ENCODE results near the gene HJURP. TPM values are rescaled to one million over a fixed set of nuclear protein-coding genes. Genes with fewer than 3 reads are reported as not detected.

HJURP gene
- total and polyA plus RNA-seq, 2 donors (not counting 3 experiments of a cell fraction or from before 2014, with no cell fraction given) = 34.4 to 60.9 TPM

- no peak for DNase-seq (ENCODE audit: low read depth, low spot score)
- Histone ChIP-seq H3K79me2 (ENCODE audit: control insufficient read depth, insufficient read depth, low read length) (peaks cover 86% of the 10 kb centered on the region), H4K20me1 (replicated peaks; ENCODE audit: control insufficient read depth, extremely low read depth, insufficient read depth, low read length) (no peaks in the 10 kb centered on the region), H3K4me2 (ENCODE audit: insufficient read depth, low read length) (no peak overlapping the region), H3K9me3 (replicated peaks; ENCODE audit: control insufficient read depth, insufficient read depth, low read length) (no peaks in the 10 kb centered on the region), H3K9me1 (replicated peaks; ENCODE audit: control insufficient read depth, extremely low read depth, insufficient read depth, low read length) (no peaks in the 10 kb centered on the region), H2AFZ (ENCODE audit: low read depth, low read length) (no peak overlapping the region), H3K36me3 (ENCODE audit: control insufficient read depth in 2 of 2, extremely low read depth in 1 of 2, insufficient read depth in 2 of 2, low read length in 2 of 2) (peaks cover 4 to 46% of the 10 kb centered on the region in 2 experiments), H3K4me1 (ENCODE audit: control insufficient read depth, extremely low read depth, insufficient read depth, low read length) (peaks cover 2% of the 10 kb centered on the region), H3K9ac (replicated peaks; ENCODE audit: extremely low read depth, insufficient read depth, low read length) (no peak overlapping the region), H3K4me3 (replicated peaks in 1 of 3; ENCODE audit: insufficient read depth in 1 of 3, low read depth in 1 of 3, low read length in 3 of 3) (no peak overlapping the region), H3K27me3 (ENCODE audit: control insufficient read depth in 2 of 2, insufficient read depth in 2 of 2, low read length in 2 of 2) (no peaks in the 10 kb centered on the region), H3K27ac (ENCODE audit: insufficient read depth, low read depth, low read length) (no peak overlapping the region)
- BruUV-seq (replicated peaks) = no TSS peak
- FAIRE-seq = no peak
- CTCF ChIA-PET = no interaction called here
- dilution Hi-C loops (cut with MboI; ENCODE audit: extremely low pct_ligation_motif_present, low sequenced_read_pairs) = no loop called here
- POLR2A ChIA-PET = no interaction called here
- intact Hi-C loops (cut with micrococcal nuclease) = no loop called here
- TF ChIP-seq POLR2A (IDR thresholded peaks at IDR 0.05; ENCODE audit: low read depth, low read length) = no peak
- TF ChIP-seq FOS (IDR thresholded peaks at IDR 0.05; ENCODE audit: borderline replicate concordance, insufficient read depth, low read length) = no peak
- TF ChIP-seq POLR2AphosphoS5 (IDR thresholded peaks at IDR 0.05; ENCODE audit: insufficient read depth, low read depth, low read length) = no peak
- no peak for TF ChIP-seq EZH2 (IDR thresholded peaks at IDR 0.05; ENCODE audit: borderline replicate concordance, low read depth, low read length, severe bottlenecking)
- TF ChIP-seq, protein P1, sequence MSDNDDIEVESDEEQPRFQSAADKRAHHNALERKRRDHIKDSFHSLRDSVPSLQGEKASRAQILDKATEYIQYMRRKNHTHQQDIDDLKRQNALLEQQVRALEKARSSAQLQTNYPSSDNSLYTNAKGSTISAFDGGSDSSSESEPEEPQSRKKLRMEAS (IDR thresholded peaks at IDR 0.05; ENCODE audit: insufficient read depth, insufficient read length) = no peak
- TF ChIP-seq, protein P2, sequence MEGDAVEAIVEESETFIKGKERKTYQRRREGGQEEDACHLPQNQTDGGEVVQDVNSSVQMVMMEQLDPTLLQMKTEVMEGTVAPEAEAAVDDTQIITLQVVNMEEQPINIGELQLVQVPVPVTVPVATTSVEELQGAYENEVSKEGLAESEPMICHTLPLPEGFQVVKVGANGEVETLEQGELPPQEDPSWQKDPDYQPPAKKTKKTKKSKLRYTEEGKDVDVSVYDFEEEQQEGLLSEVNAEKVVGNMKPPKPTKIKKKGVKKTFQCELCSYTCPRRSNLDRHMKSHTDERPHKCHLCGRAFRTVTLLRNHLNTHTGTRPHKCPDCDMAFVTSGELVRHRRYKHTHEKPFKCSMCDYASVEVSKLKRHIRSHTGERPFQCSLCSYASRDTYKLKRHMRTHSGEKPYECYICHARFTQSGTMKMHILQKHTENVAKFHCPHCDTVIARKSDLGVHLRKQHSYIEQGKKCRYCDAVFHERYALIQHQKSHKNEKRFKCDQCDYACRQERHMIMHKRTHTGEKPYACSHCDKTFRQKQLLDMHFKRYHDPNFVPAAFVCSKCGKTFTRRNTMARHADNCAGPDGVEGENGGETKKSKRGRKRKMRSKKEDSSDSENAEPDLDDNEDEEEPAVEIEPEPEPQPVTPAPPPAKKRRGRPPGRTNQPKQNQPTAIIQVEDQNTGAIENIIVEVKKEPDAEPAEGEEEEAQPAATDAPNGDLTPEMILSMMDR (IDR thresholded peaks at IDR 0.05; ENCODE audit: extremely low read depth in 1 of 2, insufficient read depth in 1 of 2, low read depth in 1 of 2, low read length in 2 of 2) = no peak
- TF ChIP-seq MYC (IDR thresholded peaks at IDR 0.05; ENCODE audit: low read depth, low read length) = no peak
- no peak for TF ChIP-seq JUN (IDR thresholded peaks at IDR 0.05; ENCODE audit: borderline replicate concordance, insufficient read depth, insufficient read length, low read depth)
- no peak for TF ChIP-seq GATA2 (IDR thresholded peaks at IDR 0.05; ENCODE audit: insufficient read depth, insufficient read length, low read depth, low read length)
Measured at GRCh38 chr2:233846387-233847247, 7.7 kb downstream of the HJURP start.
